Omental fat pad (tissue), 4 donors: ENCODE data around the gene KIF3A. TPM values are rescaled to one million over a fixed set of nuclear protein-coding genes. Genes with fewer than 3 reads are reported as not detected.

Experiments used
- ATAC-seq: fragments of 150-250 bp; one replicate; pipeline ENCODE4 v1.9.1; 2016; ENCODE audit warnings: mild to moderate bottlenecking, moderate library complexity; ENCODE audit not compliant: low FRiP score
- DNase-seq: peaks from one replicate; pipeline ENCODE4 v3.0.0-alpha.2; 2019; ENCODE audit warnings: low spot score
- CTCF ChIP-seq, 3 donors: fragments of 450-650 bp; IDR thresholded peaks; one replicate each; pipeline ENCODE4 v1.5.1; 2016 to 2017; ENCODE audit warnings: antibody characterized with exemption in 3 of 3, mild to moderate bottlenecking in 3 of 3, moderate library complexity in 2 of 3
- total RNA-seq, 4 donors: library from RNA; depleted of rRNA; stranded (reverse); fragments of >200 nt; gene quantifications; one replicate each; pipeline ENCODE4 v1.1.0, GENCODE V29; 2016

The KIF3A gene
- total RNA-seq, 4 donors from 2014 or later: 4.4 to 10.4 (median 5.9) TPM

DNA sequence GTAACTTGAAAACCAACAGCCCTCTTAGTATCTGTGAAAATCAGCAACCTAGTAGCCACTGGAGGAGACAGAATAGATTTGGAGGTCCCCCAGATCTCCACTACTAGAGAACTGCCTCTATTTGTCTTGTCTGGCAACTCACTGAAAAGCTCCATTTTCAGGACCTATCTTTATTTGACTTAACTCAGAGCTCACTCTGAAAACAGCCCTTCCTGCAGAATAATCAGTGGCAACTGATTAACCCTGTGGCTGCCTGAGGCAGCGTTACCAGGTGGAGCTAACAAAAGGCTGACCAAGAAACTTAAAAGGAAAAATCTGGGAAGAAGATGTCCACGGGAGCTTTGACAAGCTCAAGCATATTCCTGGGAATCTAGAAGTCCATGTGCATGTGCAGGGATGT is 89.9 kb downstream of the KIF3A start:
- no peak for TF ChIP-seq CTCF (IDR thresholded peaks at IDR 0.05)
- ATAC-seq: no peak
- no peak for DNase-seq

DNA sequence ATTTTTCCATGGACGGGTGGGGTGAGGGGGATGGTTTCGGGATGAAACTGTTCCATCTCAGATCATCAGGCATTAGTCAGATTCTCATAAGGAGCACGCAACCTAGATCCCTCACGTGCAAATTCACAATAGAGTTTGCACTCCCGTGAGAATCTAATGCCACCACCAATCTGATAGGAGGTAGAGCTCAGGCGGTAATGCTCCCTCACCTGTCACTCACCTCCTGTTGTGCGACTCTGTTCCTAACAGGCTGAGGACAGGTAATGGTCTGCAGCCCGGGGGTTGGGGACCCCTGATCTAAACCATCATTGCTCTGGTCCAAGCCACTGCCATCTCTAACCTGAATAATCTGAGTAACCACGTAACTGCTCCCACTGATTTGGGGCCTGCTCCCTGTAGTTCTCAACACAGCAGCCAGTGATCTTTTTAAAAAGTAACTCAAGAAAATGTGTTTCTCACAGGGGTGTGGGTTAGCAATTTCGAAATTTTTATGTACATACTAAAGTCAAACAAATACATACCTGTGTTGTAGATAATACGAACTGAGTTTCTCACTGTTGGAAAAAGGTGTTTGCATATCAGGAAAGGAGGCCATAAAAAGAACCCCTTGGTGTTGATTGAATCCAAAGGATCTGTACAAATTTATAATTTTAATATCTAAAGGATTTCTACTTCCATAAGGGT is 90.6 kb downstream of the KIF3A start:
- no peak for TF ChIP-seq CTCF (IDR thresholded peaks at IDR 0.05)
- ATAC-seq (no peak), DNase-seq (no peak)

- no peak for DNase-seq
- no peak for TF ChIP-seq CTCF (IDR thresholded peaks at IDR 0.05)
- ATAC-seq: no peak
These were observed 93.2 kb downstream of the KIF3A start for GRCh38 chr5:132644177-132644576.

Other genes starting within 250 kb of the KIF3A start
- 100 to 1,000 TPM in 3 of 4 donors, 10 to 100 TPM in 1; 23.5 to 172 (median 133) TPM for gene IRF1, start 246.8 kb downstream of the KIF3A start, total RNA-seq
- not detected for gene IL5, start 194.0 kb downstream of the KIF3A start, total RNA-seq
- gene RAD50, start 180.6 kb downstream of the KIF3A start, total RNA-seq: 10 to 100 TPM; 23.4 to 37.4 (median 29.8) TPM
- 1 to 10 TPM in 1 of 4 donors, under 1 TPM in 1, not detected in 2; 0.24 to 1.1 TPM for gene IL13, start 79.4 kb downstream of the KIF3A start, total RNA-seq
- not detected for gene IL4, start 63.6 kb downstream of the KIF3A start, total RNA-seq
- under 1 TPM in 2 of 4 donors, not detected in 2; 0.12 to 0.19 TPM for gene CCNI2, start 9.9 kb upstream of the KIF3A start, total RNA-seq
- 10 to 100 TPM; 27.6 to 42.1 (median 29.7) TPM for gene SEPTIN8, start 39.7 kb upstream of the KIF3A start, total RNA-seq
- under 1 TPM in 2 of 4 donors, not detected in 2; 0.13 to 0.28 TPM for gene SOWAHA, start 75.8 kb upstream of the KIF3A start, total RNA-seq
- 10 to 100 TPM in 2 of 4 donors, 1 to 10 TPM in 2; 7.0 to 17.0 (median 9.1) TPM for gene SHROOM1, start 93.1 kb upstream of the KIF3A start, total RNA-seq
- gene GDF9, start 128.9 kb upstream of the KIF3A start, total RNA-seq: 1 to 10 TPM in 1 of 4 donors, under 1 TPM in 2, not detected in 1; 0.24 to 1.3 (median 0.31) TPM
- gene UQCRQ, start 129.1 kb upstream of the KIF3A start, total RNA-seq: 100 to 1,000 TPM in 3 of 4 donors, 10 to 100 TPM in 1; 89.7 to 173 (median 115) TPM
- gene LEAP2, start 136.1 kb upstream of the KIF3A start, total RNA-seq: 1 to 10 TPM in 3 of 4 donors, under 1 TPM in 1; 0.84 to 2.3 (median 1.4) TPM
- gene AFF4, start 226.1 kb upstream of the KIF3A start, total RNA-seq: 100 to 1,000 TPM in 2 of 4 donors, 10 to 100 TPM in 2; 52.8 to 118 (median 87.5) TPM